Neural cell (in vitro differentiated cells): ENCODE results near the gene ZNF804B.

Experiments used
- CTCF ChIP-seq: fragments of 450-650 bp; IDR thresholded peaks from 2 replicates; pipeline ENCODE4 v1.5.1; 2014; ENCODE audit warnings: antibody characterized with exemption, mild to moderate bottlenecking, moderate library complexity; ENCODE audit not compliant: poor library complexity, severe bottlenecking
- EP300 ChIP-seq: fragments of 450-650 bp; conservative IDR thresholded peaks from 2 replicates; pipeline ENCODE4 v1.6.1; 2014; ENCODE audit warnings: antibody characterized with exemption, mild to moderate bottlenecking, moderate library complexity; ENCODE audit not compliant: poor library complexity, severe bottlenecking
- EZH2 ChIP-seq: fragments of 200-600, 300-800 bp; shearing (Covaris generic), sonication (generic); IDR thresholded peaks from 2 replicates; pipeline ENCODE4 v1.6.1; 2014; ENCODE audit warnings: antibody characterized with exemption, low read length, borderline replicate concordance, mild to moderate bottlenecking; ENCODE audit not compliant: insufficient read depth, poor library complexity, severe bottlenecking
- POLR2AphosphoS5 ChIP-seq: IDR thresholded peaks from 2 replicates; pipeline ENCODE4 v1.6.1; 2012
- RAD21 ChIP-seq: fragments of 450-650 bp; conservative IDR thresholded peaks from 2 replicates; pipeline ENCODE4 v1.6.1; 2014; ENCODE audit warnings: antibody characterized with exemption, mild to moderate bottlenecking, moderate library complexity
- SMC3 ChIP-seq: fragments of 450-650 bp; conservative IDR thresholded peaks from 2 replicates; pipeline ENCODE4 v1.6.1; 2014; ENCODE audit warnings: antibody characterized with exemption, mild to moderate bottlenecking, moderate library complexity; ENCODE audit not compliant: poor library complexity
- TAF1 ChIP-seq: IDR thresholded peaks from 2 replicates; pipeline ENCODE4 v1.6.1; 2012; ENCODE audit warnings: low read depth
- TF ChIP-seq, protein P1 (sequence below): IDR thresholded peaks from 2 replicates; pipeline ENCODE4 v1.6.1; 2012; ENCODE audit warnings: borderline replicate concordance

- TF ChIP-seq CTCF (no peak), EP300 (no peak), TAF1 (no peak), SMC3 (no peak), RAD21 (no peak), EZH2 (no peak), POLR2AphosphoS5 (no peak)
- TF ChIP-seq, protein P1, sequence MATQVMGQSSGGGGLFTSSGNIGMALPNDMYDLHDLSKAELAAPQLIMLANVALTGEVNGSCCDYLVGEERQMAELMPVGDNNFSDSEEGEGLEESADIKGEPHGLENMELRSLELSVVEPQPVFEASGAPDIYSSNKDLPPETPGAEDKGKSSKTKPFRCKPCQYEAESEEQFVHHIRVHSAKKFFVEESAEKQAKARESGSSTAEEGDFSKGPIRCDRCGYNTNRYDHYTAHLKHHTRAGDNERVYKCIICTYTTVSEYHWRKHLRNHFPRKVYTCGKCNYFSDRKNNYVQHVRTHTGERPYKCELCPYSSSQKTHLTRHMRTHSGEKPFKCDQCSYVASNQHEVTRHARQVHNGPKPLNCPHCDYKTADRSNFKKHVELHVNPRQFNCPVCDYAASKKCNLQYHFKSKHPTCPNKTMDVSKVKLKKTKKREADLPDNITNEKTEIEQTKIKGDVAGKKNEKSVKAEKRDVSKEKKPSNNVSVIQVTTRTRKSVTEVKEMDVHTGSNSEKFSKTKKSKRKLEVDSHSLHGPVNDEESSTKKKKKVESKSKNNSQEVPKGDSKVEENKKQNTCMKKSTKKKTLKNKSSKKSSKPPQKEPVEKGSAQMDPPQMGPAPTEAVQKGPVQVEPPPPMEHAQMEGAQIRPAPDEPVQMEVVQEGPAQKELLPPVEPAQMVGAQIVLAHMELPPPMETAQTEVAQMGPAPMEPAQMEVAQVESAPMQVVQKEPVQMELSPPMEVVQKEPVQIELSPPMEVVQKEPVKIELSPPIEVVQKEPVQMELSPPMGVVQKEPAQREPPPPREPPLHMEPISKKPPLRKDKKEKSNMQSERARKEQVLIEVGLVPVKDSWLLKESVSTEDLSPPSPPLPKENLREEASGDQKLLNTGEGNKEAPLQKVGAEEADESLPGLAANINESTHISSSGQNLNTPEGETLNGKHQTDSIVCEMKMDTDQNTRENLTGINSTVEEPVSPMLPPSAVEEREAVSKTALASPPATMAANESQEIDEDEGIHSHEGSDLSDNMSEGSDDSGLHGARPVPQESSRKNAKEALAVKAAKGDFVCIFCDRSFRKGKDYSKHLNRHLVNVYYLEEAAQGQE = no peak
Observed at GRCh38 chr7:89133819-89134218, 374.3 kb downstream of the ZNF804B start.
